ENCODE results near the gene ATP5F1E. TPM values are rescaled to one million over a fixed set of nuclear protein-coding genes. Genes with fewer than 3 reads are reported as not detected.
"Not testable (repeated sequence)": the region's sequence is repeated elsewhere in the genome, so short reads cannot be mapped to it uniquely, and the experiment has no call there.

ATP5F1E gene
- total RNA-seq, 1 donor from 2014 or later = 38.3 TPM

DNA sequence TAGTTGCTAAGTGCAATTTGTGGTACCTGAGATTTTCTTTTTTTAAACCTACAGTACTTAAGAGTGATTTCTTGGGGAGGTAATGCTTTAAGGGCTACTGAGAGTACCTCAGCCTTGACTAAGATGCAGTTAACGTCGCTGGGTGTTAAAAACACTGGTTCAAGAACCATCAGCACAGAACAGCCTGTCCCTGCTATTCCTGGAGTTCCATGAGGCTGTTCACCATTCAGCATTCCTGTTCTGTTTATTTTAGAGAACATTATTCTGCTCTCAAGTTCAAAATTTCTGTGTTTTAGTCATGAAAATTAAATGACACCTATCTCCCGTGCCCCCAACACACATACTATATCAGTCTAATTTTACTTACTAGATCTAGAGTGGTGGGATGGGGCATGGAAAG, 12.2 kb upstream of the ATP5F1E start:
- no peak for DNase-seq (ENCODE audit: low spot score in 2 of 2)

GRCh38 chr20:59043698-59044097, 11.6 kb upstream of the ATP5F1E start:
- DNase-seq (ENCODE audit: low spot score in 2 of 2) (no peak), FAIRE-seq (no peak)

More for the DNA sequence above, 12.2 kb upstream of the ATP5F1E start:
- FAIRE-seq = no peak

- FAIRE-seq = no peak
Observed at GRCh38 chr20:59042796-59043631, 10.9 kb upstream of the ATP5F1E start.

DNA sequence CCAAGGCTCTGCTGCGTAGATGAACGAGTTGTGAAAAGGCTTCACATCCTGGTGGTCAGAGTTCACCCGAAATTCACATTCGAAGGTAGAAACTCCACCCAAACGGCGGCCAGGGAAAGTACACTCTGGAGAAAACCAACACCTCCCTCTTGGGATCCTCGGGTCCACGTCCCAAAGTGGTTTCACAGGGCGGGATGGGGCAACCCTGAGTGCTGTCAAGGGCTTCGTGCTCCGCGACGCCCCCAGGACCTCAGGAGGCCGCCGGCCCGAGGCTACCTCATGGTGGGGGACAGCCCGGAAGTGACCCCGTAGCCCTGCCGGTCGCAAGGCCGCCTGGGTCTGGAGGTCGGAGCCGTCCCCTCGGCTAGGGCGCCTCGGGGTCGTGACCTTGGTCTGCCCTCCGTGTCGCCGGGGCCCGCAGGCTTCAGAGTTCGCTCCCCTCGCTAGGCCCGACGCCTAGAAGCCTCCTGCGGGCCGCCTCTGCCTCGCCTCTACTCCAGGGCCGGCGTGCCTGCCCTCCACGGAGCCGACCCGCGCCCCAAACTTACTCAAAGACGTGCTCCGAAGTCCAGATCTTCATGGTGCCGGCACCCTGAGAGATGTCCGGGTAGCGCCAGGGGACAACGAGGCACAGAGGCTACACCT, 10.1 kb upstream of the ATP5F1E start, which contains the start of gene PRELID3B:
Gene PRELID3B (minus strand): TSS at position 636 of the 645 bp plus-strand sequence. CDS start 56 bp downstream, at position 580.
- peak in 1 of 2 donors; percentile 26 for DNase-seq (ENCODE audit: low spot score in 2 of 2)
- FAIRE-seq = no peak

More at GRCh38 chr20:59042796-59043631, 10.9 kb upstream of the ATP5F1E start:
- peak; percentile 97 to 98 for DNase-seq (ENCODE audit: low spot score in 2 of 2)

DNA sequence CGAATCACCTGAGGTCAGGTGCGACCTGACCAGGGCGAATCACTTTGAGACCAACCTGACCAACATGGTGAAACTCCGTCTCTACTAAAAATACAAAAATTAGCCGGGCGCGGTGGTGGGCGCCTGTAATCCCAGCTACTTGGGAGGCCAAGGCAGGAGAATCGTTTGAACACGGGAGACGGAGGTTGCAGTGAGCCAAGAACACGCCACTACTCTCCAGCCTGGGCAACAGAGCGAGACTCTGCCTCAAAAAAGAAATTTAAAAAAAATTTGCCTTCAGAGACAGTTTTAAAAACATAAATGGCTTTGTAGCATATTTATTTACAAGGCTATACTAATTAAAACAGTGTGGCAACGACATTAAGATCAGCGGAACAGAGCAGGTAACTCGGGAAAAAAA, 9.4 kb upstream of the ATP5F1E start:
- DNase-seq (ENCODE audit: low spot score in 2 of 2); FAIRE-seq: not testable (repeated sequence)

DNA sequence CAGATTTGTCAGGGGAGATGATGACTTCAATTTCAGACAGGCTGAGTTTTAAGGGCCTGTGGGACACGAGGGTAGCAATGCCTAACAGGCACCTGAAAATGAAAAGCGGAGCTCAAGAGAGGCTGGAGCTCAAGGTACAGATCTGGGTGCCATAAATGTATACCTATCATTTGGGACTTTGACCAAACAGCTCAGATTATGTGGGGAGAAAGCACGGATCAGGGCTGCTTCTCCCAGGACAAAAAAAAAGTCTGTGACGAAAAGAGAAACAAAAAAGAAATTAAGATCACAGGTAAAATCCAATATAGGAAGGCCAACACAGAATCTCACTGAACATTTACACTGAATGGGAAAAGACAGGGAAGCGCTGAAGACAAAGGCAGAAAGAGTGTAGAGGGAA, 8.5 kb upstream of the ATP5F1E start:
- DNase-seq (ENCODE audit: low spot score in 2 of 2) (no peak), FAIRE-seq (no peak)

DNA sequence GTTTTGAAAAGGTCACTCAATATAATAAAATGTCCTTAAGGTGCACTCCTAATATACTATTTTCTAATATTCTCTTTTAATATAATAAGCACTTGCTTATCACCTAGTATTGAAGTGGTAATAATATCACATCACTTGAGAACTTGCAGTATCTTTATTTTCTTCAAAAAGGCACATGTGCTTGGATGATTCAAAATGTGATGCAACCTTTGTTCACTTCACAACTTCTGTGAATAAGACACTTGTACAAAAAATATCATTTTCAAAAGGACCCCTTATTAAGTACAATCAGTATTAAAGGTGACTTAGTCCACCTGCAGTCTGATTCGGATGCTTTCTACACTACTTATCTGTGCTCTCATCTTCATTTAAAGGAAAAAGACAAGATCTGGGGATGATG, 7.1 kb upstream of the ATP5F1E start:
- no peak for DNase-seq (ENCODE audit: low spot score in 2 of 2)
- FAIRE-seq = no peak

DNA sequence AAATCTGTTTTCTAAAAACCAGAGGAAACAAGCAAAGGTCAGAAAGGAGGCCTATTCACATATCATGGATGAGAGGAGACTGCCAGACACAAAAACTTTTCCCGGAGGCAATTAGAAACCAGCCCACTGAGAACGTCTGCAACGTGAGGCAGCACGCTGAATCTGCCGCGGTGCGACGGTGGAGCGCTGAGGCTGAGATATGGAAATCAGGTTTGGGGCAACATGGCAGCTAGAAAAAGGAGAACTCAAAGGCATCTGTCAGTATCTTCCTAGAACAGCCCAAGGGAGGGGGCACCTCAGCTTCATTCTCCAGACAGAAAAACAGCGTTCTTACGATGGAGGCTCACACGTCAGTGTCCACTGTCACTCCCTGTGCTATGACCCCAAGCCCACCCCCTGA, 5.3 kb upstream of the ATP5F1E start:
- DNase-seq (ENCODE audit: low spot score in 2 of 2) (no peak), FAIRE-seq (no peak)

GRCh38 chr20:59035381-59035780, 3.2 kb upstream of the ATP5F1E start:
- no peak for DNase-seq (ENCODE audit: low spot score in 2 of 2)
- no peak for FAIRE-seq

GRCh38 chr20:59033616-59034165, 1.6 kb upstream of the ATP5F1E start:
- DNase-seq (ENCODE audit: low spot score in 2 of 2) (no peak), FAIRE-seq (no peak)

DNA sequence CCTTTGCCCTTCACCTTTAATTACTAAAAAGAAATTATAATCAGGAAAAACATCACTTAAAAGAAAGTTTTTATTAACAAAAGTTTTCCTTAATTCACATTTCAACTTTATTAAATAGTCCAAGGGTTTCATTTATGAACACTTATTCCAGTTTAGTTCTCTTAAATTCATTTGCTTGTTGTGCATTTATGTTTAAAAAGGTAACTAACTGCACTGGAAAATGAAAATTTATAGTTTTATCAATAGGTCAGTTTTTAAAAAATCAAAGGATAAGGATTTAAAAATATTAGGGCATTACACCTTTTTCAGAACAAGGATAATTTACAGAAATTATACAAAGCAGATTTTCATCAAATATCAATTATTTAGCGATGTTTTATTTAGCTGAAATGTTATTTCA, 958 bp upstream of the ATP5F1E start:
- FAIRE-seq (no peak), DNase-seq (ENCODE audit: low spot score in 2 of 2) (no peak)

GRCh38 chr20:59032713-59033059, 551 bp upstream of the ATP5F1E start:
- FAIRE-seq = no peak
- no peak for DNase-seq (ENCODE audit: low spot score in 2 of 2)

- FAIRE-seq (no peak), DNase-seq (ENCODE audit: low spot score in 2 of 2) (no peak)
Observed at GRCh38 chr20:59031564-59032022, 542 bp downstream of the ATP5F1E start.

GRCh38 chr20:59030911-59031563, 1.1 kb downstream of the ATP5F1E start:
- FAIRE-seq = no peak
- no peak for DNase-seq (ENCODE audit: low spot score in 2 of 2)

GRCh38 chr20:59028812-59029211, 3.3 kb downstream of the ATP5F1E start:
- FAIRE-seq = no peak

GRCh38 chr20:59027741-59028320, 4.3 kb downstream of the ATP5F1E start:
- FAIRE-seq = no peak

More at GRCh38 chr20:59028812-59029211, 3.3 kb downstream of the ATP5F1E start:
- DNase-seq (ENCODE audit: low spot score in 2 of 2) = no peak

DNA sequence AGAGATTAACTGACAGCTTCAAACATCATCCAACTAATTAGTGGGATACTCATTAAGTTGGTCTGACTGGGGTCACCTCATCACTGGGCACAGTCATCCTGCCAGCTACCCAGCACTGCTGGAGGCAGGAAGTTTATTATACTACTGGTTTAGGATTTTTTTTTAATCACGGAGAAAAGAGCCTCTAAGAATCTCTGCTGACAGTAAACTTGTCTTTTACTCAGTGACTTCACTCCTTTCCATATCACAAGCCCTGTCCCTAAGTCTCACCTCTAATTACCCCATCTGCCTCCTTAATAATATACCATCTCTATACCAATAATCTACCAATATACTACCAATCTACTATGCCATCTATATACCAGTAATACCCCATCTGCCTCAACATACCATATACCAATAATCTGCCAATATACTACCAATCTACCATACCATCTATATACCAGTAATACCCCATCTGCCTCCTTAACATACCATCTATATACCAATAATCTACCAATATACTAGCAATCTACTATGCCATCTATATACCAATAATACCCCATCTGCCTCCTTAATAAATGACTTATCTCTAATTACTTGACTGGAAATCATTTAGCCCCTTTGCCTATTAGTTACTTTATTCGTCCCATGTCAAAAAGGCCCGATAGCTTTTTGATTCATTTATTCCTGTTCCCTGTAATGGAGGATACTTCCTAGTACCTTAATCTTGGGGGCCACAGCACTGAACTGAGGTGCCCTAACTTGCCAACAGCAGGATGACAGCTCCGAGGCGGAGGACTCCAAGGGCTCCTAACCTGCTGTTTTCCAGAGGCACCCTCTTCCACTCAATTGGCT, 5.0 kb downstream of the ATP5F1E start:
- DNase-seq (ENCODE audit: low spot score in 2 of 2) (no peak), FAIRE-seq (no peak)

More at GRCh38 chr20:59027741-59028320, 4.3 kb downstream of the ATP5F1E start:
- no peak for DNase-seq (ENCODE audit: low spot score in 2 of 2)

- FAIRE-seq = no peak
- DNase-seq (ENCODE audit: low spot score in 2 of 2) = no peak
Observed at GRCh38 chr20:59025511-59025910, 6.6 kb downstream of the ATP5F1E start.

- DNase-seq (ENCODE audit: low spot score in 2 of 2) (no peak), FAIRE-seq (no peak)
Observed at GRCh38 chr20:59025086-59025485, 7.0 kb downstream of the ATP5F1E start.

All from frontal cortex (tissue), 4 donors.